HG02852 (cell line): Measurements from ENCODE around the gene ZNF600.
"Not testable (repeated sequence)": the region's sequence is repeated elsewhere in the genome, so short reads cannot be mapped to it uniquely, and the experiment has no call there.

ENCODE experiments used
- ATAC-seq: cut with Tn5 transposase; IDR thresholded peaks from one replicate; pipeline ENCODE4 v1.9.1; 2021; ENCODE audit warnings: mild to moderate bottlenecking, moderate library complexity; ENCODE audit not compliant: unreplicated experiment

The ZNF600 gene

DNA sequence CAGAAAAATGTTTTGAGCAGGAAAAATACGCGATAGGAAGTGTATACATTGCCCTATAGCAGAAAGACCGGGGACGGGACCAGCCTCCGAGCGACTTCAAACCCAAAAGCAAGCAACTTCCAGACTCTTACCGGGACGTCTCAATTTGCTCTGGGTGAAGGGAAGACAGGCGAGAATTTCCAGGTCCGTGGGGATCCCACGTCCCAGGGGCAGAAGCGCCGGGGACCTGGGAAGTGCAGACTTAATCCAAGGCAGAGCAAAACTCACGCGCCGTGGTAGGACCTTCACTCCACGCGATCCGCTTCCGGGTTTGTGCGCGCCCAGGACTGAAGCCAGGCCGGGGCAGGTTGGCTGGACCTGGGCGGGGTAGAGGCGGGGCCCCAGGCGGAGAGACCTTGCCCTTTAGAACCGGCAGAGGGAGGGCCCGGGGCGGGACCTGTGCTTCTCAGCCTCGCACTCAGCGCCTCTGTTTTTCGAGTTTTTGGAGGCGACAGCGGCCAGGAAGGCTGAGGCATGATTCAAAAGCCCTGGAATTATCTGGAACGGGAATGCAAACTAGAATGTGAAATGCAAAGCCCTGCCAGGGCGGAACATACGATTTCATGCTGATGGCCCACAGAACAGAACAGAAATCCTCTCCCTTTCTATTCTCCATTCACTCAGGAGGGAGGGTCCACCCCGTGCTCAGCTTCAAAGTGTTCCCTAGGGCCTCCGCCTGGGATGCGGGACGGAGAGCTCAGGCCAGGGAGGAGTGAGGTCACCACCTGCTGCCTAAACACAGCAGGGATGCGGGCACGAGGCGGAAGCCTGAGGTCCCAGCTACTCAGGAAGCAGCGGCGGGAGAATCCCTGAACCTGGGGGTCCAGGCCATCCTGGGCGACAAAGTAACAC, at the start of gene ZNF600:
Gene ZNF600 (minus strand): TSS at position 328 of the 891 bp plus-strand sequence. CDS start 7,903 bp downstream, outside the sequence.
- peak; percentile 98 for ATAC-seq

DNA sequence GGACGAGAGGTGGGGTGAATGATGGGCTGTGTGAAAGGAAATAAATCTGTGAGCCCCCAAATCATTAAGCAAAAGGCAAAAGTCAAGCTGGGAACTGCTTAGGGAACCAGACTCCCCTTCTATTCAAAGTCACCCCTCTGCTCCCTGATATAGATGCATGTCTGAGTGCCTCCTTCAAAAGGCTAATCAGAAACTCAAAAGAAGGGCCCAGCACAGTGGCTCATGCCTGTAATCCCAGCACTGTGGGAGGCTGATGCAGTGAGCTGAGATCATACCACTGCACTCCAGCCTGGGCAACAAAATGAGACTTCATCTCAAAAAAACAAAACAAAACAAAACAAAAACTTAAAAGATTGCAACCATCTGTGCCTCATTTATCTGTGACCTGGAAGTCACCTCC, 47.7 kb upstream of the ZNF600 start:
- not testable (repeated sequence) for ATAC-seq

DNA sequence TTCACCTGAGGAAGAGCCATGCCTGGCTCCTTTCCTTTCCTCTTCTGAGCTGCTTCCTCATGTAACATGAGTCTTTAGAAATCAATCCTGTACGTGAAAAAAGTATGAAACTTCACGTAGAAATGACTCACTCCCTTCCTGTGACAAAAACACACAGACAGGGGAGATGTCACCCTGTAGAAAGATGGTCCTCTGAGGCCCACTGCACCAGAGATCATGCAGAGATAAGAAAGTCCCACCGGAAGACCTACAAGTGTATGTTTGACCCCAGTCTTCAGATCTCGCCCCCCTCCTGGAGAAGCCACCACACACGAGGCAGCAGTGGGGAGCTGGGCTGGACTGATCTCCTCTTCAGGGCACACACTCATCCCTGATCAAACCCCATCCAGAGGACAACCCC, 47.0 kb upstream of the ZNF600 start:
- ATAC-seq = not testable (repeated sequence)

DNA sequence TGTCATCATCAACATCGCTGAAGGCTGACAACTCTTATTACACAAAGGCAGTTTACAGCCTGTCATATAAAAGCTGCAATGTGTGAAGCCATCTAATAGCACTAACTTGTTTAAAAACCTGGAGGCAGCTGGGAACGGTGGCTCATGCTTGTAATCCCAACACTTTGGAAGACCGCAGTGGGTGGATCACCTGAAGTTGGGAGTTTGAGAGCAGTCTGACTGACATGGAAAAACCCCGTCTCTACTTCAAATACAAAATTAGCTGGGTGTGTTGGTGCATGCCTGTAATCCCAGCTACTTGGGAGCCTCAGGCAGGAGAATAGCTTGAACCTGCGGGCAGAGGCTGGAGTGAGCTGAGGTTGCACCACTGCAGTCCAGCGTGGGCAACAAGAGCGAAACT, 43.3 kb upstream of the ZNF600 start:
- not testable (repeated sequence) for ATAC-seq

DNA sequence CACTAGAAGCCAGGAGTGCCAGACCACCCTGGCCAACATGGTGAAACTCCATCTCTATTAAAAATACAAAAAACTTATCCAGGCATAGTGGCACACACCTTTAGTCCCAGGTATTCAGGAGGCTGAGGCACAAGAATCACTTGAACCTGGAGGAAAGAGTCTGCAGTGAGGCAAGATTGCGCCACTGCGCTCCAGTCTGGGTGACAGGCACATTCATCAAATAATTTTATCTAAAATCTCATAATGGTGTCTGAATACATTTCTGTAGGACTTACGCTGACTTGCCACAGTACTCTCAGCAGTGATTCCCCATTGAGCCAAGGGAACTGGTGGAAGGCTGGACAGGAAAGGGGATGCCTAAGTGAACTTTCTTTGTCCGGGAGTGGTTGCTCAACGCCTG, 39.2 kb upstream of the ZNF600 start:
- ATAC-seq = no peak

DNA sequence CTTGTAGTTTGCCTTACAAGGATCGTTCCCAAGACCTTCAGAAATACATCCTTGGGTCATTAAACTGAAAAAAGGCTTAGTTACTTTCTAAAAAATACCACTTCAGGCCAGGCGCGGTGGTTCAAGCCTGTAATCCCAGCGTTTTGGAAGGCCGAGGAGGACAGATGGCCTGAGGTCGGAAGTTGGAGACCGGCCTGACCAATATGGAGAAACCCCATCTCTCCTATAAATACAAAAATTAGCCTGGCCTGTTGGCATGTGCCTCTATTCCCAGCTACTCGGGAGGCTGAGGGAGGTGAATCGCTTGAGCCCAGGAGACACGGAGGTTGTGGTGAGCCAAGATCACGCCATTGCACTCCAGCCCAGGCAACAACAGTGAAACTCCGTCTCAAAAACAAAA, 37.1 kb upstream of the ZNF600 start:
- ATAC-seq = no peak

DNA sequence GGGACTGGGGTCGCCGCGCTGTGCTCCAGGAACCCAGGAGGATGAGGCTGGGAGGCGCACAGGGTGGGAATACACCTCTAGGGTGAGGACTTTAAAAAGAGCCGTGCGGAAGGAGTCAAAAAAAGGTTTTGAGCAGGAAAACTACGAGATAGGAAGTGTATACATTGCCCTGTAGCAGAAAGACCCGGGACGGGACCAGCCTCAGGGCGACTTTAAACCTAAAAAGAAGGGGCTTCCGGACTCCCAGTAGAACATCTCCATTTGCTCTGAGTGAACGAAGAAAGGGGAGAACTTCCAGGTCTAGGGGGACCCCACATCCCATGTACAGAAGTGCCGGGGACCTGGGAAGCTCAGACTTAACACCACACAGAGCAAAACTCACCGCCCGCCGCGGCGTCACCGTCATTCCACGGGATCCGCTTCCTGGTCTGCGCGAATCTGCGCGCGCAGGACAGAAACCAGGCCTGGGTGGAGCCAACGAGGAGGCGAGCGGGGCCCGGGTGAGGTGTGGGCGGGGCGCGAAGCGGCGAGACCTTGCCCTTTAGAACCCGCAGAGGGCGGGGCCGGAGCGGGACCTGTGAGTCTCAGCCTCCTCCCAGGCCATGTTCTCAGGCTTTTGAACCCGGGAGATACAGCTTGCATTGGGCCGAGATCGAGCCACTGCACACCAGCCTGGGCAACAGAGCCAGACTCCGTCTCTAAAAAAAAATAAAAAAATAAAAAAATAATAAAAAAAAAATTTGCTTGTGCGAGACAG, 34.8 kb upstream of the ZNF600 start, which contains the start of gene ZNF28:
Gene ZNF28 (minus strand): TSS at position 430 of the 757 bp plus-strand sequence. CDS start 3,675 bp downstream, outside the sequence.
- ATAC-seq = peak; percentile 88

DNA sequence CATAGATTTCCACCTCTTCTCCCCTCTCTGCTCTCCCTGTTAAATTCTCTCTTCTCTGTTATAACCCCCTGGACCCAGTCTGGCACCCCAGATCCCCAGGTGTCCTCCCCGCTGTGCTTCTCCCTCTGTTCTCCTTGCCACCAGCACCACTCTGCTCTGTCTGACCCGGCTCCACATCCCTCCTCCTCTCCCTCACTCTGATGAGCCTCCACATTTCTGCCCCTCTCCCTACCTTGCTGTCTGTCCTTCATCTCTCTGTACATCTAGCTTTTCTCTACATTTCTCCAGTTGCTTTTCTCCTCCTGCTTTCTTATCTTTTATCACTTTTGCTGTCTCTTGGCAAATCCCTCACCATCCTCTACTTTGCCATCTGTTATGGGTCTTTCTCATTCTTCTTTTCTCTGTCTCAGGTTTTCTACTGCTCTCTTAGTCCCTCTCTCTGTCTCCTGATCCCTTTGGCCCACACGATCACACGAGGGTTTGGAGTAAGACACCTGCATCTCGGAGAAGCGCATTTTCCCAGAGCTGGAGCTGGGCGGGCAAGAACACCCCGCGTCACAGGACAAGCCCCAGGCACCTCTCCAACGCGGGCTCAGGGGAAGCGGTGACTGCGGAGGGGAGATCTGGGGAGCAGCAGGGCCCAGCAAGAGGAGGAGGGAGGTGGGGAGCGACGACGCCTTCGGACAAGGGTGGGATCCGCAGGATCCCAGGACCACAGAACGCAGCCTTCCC, 34.0 kb upstream of the ZNF600 start:
- peak; percentile 15 for ATAC-seq

DNA sequence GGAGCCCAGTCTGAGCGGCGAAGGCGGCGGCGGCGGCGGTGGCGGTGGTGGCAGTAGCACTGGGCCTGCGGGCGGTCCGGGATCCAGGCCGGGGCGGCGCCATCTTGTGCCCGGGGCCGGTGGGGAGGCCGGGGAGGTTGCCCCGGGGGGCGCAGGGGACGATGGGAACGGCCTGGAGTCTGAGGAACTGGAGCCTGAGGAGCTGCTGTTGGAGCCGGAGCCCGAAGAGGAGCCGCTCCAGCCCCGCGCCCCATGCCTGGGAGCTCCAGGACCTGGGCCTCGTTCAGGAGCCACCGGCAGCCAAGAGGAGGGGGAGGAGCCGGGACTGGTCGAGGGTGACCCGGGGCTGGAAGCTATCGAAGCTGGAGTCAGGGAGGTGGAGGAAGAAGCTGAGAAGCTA, 23.2 kb upstream of the ZNF600 start:
- ATAC-seq = no peak

DNA sequence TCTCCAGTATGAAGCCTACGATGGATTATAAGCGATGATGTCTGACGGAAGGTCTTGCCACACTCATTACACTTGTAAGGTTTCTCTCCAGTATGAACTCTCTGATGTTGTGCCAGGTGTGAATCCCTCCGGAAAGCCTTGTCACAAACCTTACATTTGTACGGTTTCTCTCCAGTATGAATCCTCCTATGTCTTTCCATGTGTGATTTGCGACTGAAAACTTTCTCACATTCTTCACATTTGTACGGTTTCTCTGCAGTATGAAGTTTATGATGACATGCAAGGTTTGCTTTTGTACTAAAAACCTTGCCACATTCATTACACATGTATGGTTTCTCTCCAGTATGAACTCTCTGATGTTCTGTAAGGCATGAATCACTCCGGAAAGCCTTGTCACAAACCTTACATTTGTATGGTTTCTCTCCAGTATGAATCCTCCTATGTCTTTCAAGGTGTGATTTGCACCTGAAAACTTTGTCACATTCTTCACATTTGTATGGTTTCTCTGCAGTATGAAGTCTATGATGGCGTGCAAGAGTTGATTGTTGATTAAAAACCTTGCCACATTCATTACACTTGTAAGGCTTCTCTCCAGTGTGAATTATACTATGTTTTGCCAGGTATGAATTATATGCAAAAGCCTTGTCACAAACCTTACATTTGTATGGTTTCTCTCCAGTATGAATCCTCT, 13.5 kb upstream of the ZNF600 start:
- ATAC-seq = not testable (repeated sequence)

DNA sequence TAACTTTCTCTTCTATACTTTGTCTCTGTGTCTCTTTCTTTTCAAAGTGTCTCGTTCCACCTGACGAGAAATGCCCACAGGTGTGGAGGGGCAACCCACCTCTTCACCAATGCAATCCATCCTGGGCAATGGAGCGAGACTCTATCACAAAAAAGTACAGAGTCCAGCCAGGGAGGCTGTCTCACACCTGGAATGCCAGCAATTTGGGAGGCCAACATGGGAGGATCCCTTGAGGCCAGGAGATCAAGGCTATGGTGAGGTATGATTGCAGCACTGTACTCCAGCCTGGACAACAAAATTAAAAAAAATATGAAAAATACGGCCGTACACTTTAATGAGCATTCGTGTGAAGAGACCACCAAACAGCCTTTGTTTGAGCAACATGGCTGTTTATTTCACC, 2.8 kb upstream of the ZNF600 start:
- ATAC-seq = no peak

DNA sequence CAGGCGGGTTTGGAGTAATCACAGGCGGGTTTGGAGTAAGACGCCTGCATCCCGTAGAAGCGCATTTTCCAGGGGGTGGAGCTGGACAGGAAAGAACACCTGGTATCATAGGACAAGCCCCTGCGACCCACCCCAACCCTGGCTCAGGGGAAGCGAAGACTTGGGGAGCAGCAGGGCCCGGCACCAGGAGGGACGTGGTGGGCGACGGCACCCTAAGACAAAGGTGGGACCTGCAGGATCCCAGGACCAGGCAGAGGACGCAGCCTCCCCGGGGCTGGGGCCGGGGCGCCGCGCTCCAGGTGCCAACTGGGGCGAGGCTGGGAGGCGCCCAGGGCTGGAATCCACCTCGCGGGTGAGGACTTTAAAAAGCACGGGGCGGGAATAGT, 520 bp downstream of the ZNF600 start:
- peak; percentile 17 for ATAC-seq

DNA sequence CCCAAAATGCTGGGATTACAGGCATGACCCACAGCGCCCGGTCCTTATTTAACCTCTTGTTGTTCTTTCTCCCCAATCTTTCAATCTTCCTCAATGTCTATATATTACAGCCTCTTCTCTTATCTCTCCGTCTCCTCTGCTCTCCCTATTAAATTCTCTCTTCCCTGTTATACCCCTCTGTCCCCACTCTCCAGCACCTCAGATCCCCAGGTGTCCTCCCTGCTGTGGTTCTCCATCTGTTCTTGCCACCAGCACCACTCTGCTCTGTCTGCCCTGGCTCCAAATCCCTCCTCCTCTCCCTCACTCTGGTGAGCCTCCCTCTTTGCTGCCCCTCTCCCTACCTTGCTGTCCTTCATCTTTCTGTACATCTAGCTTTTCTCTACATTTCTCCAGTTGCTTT, 1.1 kb downstream of the ZNF600 start:
- no peak for ATAC-seq

DNA sequence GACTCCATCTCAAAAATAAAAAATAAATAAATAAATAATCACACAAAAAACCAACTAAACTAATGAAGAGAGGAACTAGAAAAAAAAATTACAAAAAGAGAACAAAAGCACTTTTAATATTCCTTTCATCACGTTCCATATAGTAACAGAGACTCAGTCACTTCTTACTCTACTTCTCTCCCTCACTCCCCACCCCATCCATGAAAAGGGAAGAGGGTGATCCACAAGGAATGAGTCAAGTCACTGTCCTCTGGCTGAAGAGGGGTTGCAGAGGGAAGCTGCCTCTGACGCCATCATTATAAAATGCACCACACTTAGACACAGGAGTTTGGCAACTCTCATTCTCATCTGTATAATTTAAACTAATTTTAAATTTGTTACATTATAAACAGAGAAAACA, 3.7 kb downstream of the ZNF600 start:
- not testable (repeated sequence) for ATAC-seq

DNA sequence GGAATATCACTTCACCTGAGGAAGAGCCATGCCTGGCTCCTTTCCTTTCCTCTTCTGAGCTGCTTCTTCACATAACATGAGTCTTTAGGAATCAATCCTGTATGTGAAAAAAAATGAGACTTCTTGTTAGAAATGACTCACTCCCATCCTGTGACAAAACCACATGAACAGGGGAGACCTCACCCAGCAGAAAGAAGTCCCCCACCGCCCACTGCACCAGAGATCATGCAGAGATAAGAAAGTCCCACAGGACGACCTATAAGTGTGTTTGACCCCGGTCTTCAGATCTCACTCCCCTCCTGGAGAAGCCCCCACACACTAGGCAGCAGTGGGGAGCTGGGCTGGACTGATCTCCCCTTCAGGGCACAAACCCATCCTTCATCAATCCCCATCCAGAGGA, 7.8 kb downstream of the ZNF600 start:
- ATAC-seq = no peak

DNA sequence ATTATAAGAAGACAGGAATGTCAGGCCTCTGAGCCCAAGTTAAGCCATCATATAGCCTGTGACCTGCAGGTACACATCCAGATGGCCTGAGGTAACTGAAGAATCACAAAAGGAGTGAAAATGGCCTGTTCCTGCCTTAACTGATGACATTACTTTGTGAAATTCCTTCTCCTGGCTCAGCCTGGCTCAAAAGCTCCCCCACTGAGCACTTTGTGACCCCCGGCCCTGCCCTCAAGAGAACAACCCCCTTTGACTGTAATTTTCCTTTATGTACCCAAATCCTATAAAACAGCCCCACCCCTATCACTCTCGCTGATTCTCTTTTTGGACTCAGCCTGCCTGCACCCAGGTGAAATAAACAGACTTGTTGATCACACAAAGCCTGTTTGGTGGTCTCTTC, 30.1 kb downstream of the ZNF600 start:
- ATAC-seq = not testable (repeated sequence)

DNA sequence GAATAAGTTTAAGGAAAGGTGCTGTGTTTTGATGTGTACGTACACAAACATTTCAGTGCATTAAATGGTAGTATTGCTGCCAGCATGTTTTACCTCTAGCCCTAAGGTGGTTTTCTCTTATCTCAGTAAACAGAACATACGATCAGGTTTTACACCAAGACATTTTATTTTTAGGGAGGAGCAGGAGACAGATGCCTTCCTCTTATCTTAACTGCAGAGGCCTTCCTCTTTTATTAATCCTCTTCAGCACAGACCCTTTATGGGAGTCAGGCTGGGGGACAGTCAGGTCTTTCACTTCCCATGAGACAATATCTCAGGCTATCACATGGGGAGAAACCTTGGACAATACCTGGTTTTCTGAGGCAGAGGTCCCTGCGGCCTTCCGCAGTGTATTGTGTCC, 36.8 kb downstream of the ZNF600 start:
- ATAC-seq = no peak

DNA sequence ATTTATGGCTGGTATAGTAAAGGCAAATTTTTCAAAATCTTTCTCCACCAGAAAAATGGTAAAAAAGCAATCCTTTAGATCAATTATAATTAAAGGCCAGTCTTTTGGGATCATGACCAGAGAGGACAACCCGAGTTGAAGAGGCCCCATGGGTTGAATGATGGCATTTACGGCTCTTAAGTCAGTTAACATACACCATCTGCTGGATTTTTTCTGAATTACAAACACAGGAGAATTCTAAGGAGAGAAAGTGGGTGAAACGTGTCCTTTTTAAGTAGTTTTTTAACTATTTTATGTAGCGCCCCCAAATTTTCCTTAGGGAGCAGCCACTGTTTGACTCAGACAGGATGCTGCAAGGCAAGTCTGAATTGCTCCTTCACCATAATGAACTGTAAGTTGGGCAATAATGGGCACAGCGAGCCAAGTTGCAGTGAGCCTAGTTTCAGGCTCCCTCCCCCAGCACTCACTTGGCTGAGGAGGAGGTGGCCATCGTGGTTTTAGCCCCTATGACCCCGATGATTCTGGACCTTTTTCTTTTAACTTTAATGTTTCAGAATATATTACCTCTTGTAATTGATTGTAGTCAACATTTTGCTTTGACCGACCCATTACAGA, 38.1 kb downstream of the ZNF600 start:
- no peak for ATAC-seq

DNA sequence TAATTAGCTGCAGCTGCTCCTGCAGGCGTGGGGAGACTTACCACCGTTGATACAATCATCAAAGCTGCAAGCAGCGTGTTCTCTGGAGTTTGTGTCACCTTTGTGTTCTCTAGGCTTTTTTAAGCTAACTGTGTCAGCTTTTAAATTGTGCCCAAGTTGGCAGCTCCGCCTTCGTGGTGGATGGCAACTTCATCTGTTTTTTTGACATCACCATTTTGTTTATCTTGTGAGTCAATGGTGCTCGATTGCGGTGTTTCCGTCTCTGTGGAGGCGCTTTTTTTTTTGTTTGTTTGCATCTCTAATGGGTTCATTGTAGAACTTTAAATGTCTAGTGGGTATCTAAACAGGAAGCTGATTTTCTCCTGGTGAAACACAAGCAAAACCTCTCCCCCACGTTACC, 40.7 kb downstream of the ZNF600 start:
- ATAC-seq = not testable (repeated sequence)

DNA sequence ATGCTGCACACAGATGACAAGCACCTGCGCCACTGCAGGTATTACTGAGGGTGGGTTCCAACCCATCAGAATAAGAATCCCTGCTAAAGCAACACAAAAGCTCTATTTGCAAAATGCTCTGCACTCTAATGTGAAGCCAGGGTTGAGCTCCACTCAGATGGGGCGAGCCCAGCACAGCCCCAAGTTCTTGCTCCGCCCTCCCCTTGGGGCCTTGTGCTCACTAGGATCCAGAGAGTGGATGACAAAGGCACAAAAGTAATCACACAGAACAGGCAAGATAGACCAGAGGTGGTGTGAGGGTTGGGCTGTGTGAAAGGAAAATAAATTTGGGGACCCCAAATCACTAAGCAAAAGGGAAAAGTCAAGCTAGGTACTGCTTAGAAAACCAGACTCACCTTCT, 43.5 kb downstream of the ZNF600 start:
- ATAC-seq = no peak
